Measurements from ENCODE around the gene SMIM35.

The SMIM35 gene

DNA sequence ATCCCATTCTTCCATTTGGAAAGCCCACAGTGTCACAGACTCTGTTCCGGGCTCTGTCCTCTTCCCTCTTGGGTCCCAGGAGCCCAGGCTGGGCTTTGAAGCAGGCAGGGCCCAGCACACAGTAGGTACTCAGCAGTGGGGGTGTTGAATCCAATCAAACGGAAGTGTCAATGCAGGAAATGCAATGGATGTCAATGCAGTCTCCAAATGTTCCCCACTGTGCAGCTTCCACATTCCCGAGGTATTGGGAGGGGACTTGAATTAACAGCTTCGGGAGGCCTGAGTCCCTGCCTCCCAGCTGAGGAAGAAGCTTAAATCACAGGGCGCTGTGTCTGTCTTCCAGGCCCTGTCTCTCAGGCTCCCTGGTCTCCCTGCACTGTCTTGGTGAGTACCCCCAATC is 21.8 kb upstream of the SMIM35 start:
- DNase-seq = no peak

DNA sequence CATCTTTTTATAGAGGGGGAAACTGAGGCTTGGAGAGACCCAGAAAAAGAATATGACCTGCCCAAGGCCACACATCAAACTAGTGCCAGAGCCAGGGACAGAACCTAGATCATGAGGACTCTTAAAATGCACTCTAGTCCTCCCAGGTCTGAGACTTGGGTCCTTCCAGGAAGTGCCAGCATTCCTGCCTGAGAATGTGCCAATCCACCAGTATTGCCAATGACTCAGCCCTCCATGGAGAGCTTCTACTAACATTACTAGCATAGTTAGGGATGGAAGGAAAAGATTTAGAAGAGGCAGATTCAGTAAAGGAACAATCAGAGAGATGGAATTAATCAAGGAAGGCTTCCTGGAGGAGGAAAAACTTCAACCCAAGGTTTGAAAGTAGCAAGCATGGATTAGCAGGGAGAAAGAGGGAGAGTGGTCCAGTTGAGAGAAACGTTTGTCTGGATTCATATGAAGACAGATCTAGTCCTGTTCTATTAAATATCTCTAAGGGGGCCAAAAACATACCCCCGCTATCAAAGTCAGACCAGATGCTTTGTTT is 20.1 kb upstream of the SMIM35 start:
- DNase-seq = no peak

DNA sequence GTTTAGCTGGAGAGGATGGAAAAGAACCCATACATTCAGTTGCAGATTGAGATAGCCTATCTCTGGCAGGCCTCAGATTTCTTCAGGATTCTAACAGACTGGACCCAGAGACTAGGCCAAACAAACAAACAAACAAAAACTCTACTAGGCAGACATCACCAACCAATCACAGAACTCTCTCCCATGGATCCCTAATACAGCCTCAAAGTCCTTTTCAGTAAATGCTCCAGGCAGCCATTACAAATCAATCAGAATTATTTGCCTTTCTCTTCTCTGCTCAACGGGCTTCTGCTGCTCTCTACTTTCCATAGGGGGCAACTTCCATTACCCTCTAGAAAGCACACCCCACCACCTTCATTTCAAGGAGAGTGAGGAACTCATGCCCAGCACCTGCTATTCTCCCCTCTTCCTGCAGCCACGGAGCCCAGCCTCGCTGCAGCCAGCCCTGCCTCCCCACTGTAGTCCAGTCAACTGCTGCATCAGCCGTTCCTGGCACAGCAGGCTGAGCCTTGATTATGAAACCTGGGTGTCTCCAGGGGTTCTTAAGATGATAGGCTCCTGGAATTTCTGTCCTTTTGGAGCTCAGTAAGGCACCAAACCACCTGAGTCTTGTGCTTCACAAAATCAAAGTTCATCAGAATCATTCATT is 19.0 kb upstream of the SMIM35 start:
- no peak for DNase-seq

DNA sequence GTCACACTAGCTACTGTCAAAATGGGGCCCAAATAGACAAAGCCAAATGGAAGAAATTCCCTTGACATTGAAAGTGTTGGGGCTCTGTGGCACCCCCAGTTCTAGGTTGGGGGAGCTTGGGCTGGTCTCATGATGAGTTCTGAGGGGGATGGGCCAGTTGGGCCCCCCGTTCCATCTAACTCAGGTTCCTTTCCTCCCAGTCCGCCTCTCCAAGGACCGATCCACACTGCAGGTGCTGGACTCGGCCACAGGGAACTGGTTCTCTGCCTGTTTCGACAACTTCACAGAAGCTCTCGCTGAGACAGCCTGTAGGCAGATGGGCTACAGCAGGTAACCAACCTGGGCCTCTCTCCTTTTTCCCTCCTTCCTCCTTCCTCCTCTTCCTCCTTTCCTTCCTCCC is 17.7 kb upstream of the SMIM35 start:
- no peak for DNase-seq

DNA sequence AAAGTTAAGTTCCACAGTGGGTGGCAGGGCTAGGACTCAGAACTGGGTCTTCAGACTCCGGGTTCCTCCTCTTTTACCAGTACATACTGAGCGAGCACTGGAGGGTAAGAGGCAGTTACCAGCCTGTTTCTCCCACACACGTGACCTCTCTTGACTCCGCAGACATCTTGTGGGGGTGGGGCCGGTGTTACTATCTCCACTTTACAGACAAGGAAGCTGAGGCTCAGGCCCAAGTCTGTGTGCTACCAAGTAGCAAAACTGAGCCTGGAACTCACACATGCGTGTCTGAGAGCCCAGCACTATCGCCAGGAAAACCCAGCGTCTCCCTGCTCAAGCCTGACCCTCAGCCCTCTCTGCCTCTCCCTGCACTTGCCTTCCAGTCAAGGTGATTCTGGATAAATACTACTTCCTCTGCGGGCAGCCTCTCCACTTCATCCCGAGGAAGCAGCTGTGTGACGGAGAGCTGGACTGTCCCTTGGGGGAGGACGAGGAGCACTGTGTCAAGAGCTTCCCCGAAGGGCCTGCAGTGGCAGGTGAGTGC is 16.0 kb upstream of the SMIM35 start:
- no peak for DNase-seq

DNA sequence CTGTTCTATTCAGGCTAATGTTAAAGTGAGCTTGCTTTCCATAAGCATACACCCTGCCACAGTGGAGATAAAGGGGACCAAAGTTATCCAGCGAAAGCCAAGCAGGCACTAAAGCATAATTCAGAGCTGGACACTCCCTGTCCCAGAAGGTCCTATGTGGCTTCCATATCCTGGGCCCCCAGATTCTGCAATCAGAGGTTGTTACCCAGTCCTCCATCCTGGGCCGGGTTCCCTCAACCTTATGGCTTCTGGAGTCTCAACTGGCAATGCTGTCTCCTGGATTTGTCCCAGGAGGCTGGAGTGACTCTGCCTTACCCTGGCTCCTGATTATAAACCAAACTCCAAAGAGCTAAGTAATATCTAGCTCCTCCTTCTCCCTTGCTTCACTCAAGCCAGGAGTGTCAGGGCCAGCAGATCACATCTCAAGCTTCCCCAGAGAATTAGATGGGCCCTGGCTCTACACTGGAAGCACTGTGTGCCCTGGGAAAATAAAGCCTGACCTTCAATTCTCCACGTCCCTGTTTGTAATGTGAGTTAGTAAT is 14.0 kb upstream of the SMIM35 start:
- DNase-seq = no peak

DNA sequence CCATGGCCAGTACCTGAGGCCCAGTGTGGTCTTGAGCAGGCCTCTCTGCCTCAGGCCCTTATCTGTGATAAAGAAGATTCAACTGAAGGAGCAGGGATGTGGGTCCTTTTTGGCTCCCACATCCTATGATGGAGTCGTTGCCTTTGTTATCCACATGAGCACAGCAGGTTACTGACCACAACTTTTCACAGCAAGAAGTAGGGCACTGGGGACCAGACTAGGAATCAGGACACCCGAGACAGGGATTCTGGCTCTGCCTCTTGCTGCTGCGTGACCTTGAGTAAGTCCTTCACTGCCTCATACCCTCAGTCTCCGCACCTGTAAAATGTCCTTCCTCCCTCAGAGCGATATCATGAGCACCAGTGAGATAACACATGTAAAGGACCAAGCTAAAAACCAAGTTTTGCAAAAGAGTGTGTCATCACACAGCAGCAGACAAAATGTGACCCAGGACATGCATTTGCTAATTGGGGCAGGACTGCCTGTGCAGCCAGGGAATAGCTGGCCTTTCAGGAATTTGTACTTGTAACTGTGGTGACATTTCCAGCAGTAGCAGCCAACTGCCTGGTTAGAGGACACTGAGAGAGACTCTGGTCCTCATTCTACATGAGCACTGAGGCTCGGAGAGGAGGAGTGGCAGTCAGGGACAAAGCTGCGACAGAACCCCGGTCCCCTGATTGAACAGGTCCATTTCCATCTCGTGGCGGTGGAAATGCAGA is 13.2 kb upstream of the SMIM35 start:
- DNase-seq = no peak

DNA sequence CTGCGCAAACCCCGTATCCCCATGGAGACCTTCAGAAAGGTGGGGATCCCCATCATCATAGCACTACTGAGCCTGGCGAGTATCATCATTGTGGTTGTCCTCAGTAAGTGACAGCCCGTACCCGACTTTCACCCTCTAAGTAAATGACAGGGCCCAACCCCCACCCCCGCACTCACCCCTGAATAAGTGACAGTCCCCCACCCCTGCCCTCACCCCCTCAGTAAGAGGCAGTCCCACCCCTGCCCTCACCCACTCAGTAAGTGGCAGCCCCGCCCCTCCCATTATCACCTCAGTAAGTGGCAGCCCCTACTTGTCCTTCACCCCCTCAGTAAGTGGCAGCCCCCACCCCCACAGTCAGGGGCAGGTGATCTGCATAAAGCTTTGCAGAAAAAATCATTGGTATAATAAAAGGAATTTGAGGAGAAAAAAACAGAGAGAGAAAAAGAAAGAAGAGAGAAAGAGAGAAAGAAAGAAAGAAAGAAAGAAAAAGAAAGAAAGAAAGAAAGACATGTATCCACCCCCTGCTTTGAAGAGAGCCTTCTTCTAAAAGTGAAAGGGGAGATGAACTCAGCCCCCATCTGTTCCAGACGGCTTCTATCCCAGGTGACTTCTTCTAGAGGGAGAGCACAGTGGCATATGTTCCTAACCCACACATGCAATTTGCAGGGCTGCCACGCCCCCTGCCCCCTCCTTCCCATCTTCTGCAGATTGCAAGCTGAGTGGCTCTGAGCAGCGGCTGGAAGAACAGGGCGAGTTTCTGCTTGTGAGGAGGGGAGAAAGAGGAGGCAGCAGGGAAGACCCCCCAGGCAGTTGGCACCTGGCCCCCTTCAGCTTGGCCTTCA is 12.5 kb upstream of the SMIM35 start:
- peak; percentile 95 to 96 for DNase-seq

DNA sequence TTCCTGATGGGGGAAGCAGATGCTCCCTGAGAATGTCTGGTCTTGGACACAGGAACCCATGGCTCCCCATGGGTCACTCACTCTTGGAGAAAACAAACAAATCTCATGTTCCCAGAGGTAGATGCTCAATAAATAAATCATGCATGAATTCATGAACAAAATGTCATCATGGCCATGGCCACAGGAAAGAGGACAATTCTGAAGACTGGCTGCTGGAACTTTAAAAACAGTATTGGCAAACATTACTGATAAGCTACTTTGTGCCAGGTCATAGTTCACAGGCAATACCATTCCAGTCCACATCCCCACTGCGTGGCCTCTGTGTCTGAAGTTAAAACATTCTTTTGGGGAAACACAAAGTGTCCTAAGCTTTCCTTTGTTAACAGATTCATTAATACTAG is 9.2 kb upstream of the SMIM35 start:
- no peak for DNase-seq

DNA sequence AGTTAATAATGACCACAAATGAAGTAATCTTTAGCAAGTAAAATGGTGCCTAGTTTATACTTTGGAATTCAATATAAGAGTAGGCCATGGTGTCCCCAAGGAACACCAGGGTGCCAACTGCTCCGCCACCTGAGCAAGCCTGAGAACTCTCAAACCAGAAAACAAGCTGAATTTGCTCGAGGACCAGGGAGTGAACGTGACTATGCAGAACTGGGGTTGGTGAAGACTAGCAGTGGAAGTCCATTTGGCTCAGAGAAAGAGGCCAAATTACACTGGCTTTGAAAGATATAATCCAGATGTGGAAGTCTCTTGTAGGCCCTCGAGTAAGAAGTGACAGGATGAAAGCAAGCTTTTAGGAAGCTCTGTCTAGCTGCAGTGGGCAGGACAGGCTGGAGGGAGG is 8.7 kb upstream of the SMIM35 start:
- no peak for DNase-seq

DNA sequence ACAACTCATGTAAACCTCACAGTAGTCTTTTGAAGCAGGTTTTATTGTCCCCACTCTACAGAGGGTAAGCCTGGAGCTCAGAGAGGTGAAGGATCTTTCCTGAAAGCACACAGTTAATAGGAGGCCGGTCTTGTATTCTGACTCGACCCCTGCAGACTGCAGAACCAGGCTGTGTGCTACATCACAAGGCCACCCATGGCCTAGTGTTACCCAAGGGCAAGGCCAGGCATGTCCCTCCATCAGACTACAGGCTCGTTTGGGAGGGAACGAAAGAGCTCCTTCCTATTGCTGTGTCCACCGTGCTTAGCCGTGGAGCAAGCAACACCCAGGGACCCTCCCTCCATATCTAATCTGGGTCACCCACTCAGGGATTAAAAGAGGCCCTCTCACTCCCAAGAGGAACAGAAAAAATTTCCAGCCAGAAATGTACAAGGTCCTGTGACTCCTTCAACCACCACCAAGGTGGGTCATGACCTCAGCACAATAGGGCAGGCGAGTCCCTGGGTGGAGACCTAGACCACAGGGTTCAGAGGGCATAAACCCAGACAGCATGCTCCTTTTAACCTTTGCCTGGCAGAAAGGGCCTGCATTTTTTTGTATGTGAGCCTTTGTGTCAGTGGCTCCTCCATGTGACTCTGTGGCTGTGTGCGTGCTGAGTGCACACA is 6.3 kb upstream of the SMIM35 start:
- DNase-seq = no peak

DNA sequence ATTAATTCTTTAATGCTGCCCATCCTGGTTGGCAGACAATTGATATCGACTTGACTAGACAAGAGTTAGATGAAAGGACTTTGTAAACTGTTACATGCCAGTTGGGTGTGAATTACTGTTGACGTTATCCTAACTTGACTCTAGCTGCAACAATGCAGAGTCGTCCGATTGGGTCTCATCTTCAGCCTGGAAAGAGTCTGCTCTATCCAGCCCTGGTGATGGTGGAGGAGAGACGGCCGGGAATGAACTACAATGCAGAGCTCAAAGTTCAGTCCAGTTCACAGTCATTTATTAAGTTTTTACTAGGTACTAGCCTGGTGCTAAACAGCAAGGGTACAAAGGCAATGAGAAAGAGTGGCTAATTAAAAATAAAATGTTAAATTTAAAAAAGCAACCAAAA is 4.9 kb upstream of the SMIM35 start:
- no peak for DNase-seq

DNA sequence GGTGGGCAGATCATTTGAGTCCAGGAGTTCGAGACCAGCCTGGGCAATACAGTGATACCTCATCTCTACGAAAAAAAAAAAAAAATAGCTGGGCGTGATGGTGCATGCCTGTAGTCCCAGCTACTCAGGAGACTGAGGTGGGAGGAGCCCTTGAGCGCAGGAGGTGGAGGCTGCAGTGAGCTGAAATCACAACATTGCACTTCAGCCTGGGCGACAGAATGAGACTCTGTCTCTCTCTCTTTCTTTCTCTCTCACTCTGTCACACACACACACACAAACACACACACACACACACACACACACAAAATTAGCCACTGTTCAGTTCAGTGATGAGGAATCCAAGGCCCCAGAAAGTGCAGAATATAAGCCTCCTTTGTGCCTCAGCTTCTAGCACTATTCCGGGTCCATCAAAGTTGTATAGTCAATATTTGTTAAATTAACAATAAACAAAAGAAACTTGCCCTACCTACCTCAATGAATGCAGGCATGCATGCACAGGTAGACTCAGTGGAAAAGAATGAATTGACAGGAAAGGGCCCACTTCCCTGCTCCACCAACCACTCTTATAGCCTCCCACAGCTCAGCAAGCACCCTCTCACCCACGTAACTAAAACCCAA is 3.9 kb upstream of the SMIM35 start:
- DNase-seq = no peak

DNA sequence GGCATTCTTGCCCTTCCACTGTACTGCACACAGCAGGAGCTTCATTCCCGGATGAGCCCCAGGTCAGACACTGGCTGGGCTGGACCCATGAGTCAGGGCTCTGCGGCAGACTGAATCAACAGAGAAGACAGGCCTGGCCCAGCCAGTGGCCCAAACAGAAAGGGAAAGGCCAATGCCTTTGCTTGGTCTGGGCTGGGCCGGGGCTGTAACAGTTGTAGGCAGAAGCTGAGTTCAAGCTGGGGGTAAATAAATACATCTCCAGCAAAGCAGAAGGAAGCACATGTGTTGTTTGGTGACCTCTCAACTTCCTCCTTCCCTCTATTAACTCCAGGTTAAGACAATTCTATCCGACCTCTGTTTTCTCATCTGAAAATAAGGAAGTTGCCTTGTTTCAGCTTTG is 1.8 kb upstream of the SMIM35 start:
- DNase-seq = no peak

DNA sequence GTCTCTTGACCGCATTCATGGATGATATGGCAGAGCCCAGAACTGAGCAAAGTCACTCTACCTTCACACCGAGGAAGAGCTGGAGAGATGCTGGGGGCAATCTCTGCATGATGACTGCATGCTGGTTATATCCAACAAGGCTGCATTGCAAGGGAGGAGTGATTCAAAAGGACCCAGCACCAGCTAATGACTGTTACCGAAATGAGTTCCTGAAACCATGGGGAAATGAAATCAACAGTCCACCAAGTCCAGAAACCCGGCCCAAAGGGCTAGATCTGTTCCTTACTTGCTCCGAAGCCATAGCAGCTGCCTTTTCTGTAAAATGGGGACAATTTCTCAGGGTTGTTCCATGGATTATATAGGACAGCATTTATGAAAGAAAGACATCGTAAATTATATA is 1.2 kb upstream of the SMIM35 start:
- no peak for DNase-seq

DNA sequence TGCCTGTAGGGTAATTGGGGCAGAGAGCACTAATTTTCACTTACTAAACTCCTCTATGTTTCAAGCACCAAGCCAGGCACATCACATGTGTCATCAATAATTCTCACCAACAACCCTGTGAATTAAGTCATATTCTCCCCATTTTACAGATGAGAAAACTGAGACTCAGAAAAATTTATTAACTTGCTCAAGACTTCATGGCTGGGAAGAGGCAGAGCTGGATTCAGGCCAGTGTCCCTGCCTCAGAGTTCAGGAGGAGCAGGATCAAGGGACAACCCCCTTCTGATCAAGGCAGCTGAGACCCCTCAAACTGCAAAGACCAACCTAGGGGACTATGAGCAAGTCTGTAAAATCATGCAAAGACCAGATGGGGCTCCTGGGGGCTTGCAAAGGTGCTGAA is 2.1 kb downstream of the SMIM35 start:
- no peak for DNase-seq

DNA sequence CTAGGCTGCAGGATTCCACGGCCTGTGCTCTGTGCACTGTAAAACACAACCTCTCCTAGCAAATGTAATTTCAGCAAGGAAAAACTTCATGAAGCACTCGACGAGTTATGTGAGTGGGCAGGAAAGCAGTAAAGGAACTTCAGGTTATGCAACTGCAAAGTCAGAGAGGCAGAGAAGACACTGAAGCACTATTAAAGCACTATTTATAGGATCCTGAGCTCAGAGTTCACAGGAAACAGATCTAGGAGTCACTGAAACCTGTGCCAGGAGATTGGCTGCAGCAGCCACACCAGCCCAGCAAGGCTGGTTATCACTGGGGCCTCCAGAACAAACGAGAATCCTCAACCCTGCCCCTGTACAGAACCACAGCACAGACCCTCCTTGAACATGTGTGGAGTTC is 2.5 kb downstream of the SMIM35 start:
- no peak for DNase-seq

DNA sequence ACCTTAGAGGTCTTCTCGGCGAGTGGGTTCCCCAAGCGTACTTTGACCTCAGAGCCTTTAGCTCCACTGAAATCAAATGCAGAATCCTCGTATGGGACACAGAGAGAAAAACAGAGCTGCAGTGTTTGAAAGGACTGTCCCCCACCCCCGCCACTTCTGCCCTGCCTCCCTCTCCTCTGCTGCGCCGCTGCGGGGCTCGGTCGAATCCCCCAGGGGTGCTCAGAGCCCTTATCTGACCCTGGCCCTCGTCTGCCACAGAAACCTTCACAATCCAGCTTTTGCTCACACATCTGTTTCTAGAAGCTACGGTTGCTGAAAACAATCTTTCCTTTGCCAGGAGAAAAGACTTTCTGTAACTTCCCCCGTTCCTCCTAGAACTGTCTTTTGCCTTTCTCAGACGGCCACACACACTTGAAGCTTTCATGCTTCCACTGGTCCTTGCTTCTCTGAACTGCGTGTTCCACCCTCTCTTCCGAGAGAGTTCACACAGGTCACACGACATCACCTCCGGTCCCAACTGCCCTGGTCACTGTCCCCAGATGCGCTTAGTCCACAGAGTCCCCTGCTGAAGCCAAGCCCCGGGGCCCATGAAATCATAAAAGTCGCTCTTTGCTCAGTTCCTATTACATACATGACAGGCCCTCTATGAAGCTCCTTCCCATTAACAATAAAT is 3.7 kb downstream of the SMIM35 start:
- DNase-seq = no peak

DNA sequence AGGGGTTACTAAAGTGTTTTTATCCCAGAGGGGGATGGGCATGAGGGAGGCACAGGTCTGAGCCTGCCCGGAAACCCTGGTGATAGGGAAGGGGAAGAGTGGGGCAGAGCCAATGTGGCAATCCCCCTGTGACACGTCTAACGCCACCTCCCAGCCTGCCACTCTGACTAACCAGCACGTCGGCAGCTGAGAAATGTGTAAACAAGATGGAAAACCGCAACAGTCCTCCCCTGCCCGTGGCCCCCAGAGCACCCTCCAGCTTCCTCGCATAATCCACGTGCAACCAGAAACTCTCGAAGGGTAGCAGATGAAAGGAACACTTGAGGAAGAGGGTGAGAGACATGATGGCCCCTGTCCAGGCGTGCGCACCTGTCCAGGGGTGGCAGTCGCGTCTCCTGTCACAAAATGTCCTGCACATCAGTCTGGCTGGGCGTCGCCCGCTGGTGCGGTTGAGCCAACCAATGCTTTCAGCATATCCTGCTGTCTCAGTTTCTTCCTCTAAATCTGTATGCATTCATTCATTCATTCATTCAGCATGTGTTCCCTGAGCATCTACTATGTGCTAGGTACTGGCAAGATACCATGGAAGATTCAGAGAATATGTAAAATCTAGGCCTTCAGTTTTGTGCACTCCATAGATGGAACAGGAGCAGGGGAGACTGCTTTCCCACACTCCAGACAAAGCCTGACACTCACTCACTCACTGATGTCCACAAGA is 5.4 kb downstream of the SMIM35 start:
- DNase-seq = no peak

DNA sequence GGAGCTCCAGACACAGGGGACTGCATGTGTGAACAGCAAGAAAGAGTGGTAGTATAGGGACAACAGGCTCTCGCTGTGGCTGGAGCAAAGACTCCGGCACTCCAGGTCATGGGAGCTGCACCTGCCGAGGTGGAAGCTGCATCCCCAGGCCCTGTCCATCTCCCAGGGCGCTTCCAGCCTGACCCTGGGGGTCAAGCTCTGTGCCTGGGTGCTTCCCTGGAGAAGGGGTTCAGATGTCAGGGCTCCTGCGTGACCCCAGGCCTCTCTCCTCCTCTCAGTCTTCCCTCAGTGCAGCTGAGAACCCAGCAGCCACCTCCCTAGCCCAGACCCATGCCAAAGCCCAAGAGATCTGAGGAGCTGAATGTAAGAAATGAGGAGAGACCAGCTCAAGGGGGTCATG is 6.5 kb downstream of the SMIM35 start:
- DNase-seq = no peak

DNA sequence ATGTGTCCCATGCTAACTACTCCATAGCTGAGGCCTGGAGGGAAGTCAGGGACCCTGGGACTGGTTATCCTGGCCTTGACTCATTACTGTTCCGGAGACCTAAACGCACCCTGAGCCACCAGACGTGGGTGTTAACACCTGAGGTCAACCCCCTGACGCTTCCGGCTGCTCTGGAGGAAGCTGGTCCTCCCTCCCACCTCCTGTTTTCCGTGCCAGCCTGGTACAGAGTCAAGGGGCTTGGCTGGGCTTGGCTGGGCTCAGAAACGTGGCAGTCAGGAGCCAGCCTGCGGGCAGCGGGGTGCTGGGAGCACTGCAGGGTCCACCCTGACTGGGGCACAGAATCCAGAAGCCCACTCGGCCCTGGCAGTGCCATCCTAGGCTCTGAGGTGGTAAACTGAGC is 7.3 kb downstream of the SMIM35 start:
- DNase-seq = no peak

Measured in NCI-H524 (cell line).